Measurements from ENCODE around the gene ANGPTL1. TPM values are rescaled to one million over a fixed set of nuclear protein-coding genes. Genes with fewer than 3 reads are reported as not detected.

Gene ANGPTL1
- total and polyA plus RNA-seq, 10 of the 15 experiments (the other 5 are each of a cell fraction or from before 2014, with no cell fraction given), result not detected

GRCh38 chr1:178874966-178875365 lies 4.1 kb upstream of the ANGPTL1 start (continued):
- TF ChIP-seq REST (IDR thresholded peaks at IDR 0.05; ENCODE audit: low read depth, low read length) (no peak), BHLHE40 (IDR thresholded peaks at IDR 0.05; ENCODE audit: borderline replicate concordance in 1 of 2, low read depth in 2 of 2, low read length in 1 of 2) (no peak)

GRCh38 chr1:178871551-178872320 lies 859 bp upstream of the ANGPTL1 start:
- Histone ChIP-seq H3K27me3 (replicated peaks in 1 of 2; ENCODE audit: control insufficient read depth in 2 of 2, insufficient read depth in 2 of 2, low read length in 1 of 2) (no peaks in the 10 kb centered on the region), H3K4me1 (ENCODE audit: control insufficient read depth, insufficient read depth, low read length) (no peaks in the 10 kb centered on the region), H3K4me2 (ENCODE audit: control insufficient read depth, insufficient read depth) (no peak overlapping the region), H3K79me2 (ENCODE audit: control insufficient read depth, insufficient read depth, low read length) (no peaks in the 10 kb centered on the region), H2AFZ (ENCODE audit: control insufficient read depth, low read depth, low read length) (no peak overlapping the region), H3K4me3 (no peak overlapping the region), H3K9me3 (replicated peaks; ENCODE audit: control insufficient read depth, insufficient read depth, low read length) (no peaks in the 10 kb centered on the region), H3K27ac (ENCODE audit: control insufficient read depth, insufficient read depth) (no peak overlapping the region), H3K9ac (ENCODE audit: control insufficient read depth, insufficient read depth, low read length) (no peak overlapping the region), H3K36me3 (ENCODE audit: control insufficient read depth in 2 of 2, insufficient read depth in 2 of 2, low read length in 1 of 2) (no peaks in the 10 kb centered on the region), H4K20me1 (ENCODE audit: control insufficient read depth, insufficient read depth) (no peaks in the 10 kb centered on the region)
- in situ Hi-C loops (cut with MboI) (no loop called here), intact Hi-C loops (cut with micrococcal nuclease; ENCODE audit: unreplicated experiment) (no loop called here)
- BruUV-seq (replicated peaks), result no TSS peak
- POLR2A ChIA-PET, result interaction anchor here (1.1 kb wide), 1 partner anchor 9 kb away, joined by 4 read pairs; no protein-coding TSS in a partner anchor
- SMC1A ChIA-PET (ENCODE audit: uncharacterized antibody, unreplicated experiment), result interaction anchor here (1.9 to 2.3 kb wide), 3 partner anchors 8 to 339 kb away, joined by 4 to 11 read pairs (median 7); no protein-coding TSS in a partner anchor
- CTCF ChIA-PET, result interaction anchor here (0.9 to 2.2 kb wide), 5 partner anchors 11 to 330 kb away, joined by 3 to 13 read pairs (median 3); no protein-coding TSS in a partner anchor
- ATAC-seq, result no peak
- no peak for FAIRE-seq
- DNase-seq (ENCODE audit: low read depth, low spot score), result no peak
- RAD21 ChIA-PET (ENCODE audit: unreplicated experiment), result no interaction called here
- TF ChIP-seq PAX8 (IDR thresholded peaks at IDR 0.05), result no peak
- TF ChIP-seq GATAD2B (conservative IDR thresholded peaks at IDR 0.05; ENCODE audit: low read depth), result no peak
- TF ChIP-seq ZNF274 (IDR thresholded peaks at IDR 0.05; ENCODE audit: insufficient read depth, insufficient read length), result no peak
- no peak for TF ChIP-seq CEBPZ (IDR thresholded peaks at IDR 0.05; ENCODE audit: low read depth, low read length)
- TF ChIP-seq PBX3 (IDR thresholded peaks at IDR 0.05; ENCODE audit: insufficient replicate concordance, low read depth, low read length), result no peak
- no peak for TF ChIP-seq ATF3 (IDR thresholded peaks at IDR 0.05; ENCODE audit: borderline replicate concordance, extremely low read depth, low read depth, low read length)
- no peak for TF ChIP-seq MEF2A (IDR thresholded peaks at IDR 0.05; ENCODE audit: insufficient read depth, low read depth, low read length)

All from GM12878 (cell line).